ENCODE data around the gene CATSPERE. TPM values are rescaled to one million over a fixed set of nuclear protein-coding genes. Genes with fewer than 3 reads are reported as not detected.
"Not testable (repeated sequence)": the region's sequence is repeated elsewhere in the genome, so short reads cannot be mapped to it uniquely, and the experiment has no call there.

CATSPERE gene
- total and polyA plus RNA-seq, 5 donors: 0.18 to 0.82 (median 0.47) TPM

DNA sequence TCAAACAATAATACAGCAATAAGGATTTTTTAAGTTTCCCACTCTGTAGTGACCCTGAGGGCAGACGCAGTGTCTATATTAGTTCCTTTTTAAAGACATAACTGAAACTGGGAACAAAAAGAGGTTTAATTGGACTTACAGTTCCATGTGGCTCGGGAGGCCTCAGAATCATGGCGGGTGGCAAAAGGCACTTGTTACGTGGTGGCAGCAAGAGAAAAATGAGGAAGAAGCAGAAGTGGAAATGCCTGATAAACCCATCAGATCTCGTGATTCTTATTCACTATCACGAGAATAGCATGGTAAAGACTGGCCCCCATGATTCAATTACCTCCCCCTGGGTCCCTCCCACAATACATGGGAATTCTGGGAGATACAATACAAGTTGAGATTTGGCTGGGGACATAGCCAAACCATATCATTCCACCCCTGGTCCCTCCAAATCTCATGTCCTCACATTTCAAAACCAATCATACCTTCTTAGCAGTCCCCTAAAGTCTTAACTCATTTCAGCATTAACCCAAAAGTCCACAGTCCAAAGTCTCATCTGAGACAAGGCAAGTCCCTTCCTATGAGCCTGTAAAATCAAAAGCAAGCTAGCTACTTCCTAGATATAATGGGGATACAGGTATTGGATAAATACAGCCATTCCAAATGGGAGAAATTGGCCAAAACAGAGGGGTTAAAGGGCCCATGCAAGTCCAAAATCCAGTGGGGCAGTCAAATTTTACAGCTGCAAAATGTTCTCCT, 205.8 kb downstream of the CATSPERE start:
- DNase-seq; intact Hi-C loops (cut with DNase I); H3K27me3 ChIP-seq (ENCODE audit: control insufficient read depth, insufficient read depth); ATAC-seq; H3K27ac ChIP-seq (ENCODE audit: low read length); H3K9me3 ChIP-seq (ENCODE audit: control insufficient read depth, low read length); H3K4me3 ChIP-seq (ENCODE audit: low read length): not testable (repeated sequence)
- H3K4me1 ChIP-seq (ENCODE audit: control insufficient read depth, insufficient read depth, low read length): peaks cover 10% of the 10 kb centered on the region
- WGBS: 81% methylated on average over 6 of the region's 6 CpGs

GRCh38 chr1:244667797-244668196, 206.7 kb downstream of the CATSPERE start:
- Histone ChIP-seq H3K27ac (ENCODE audit: low read length) (no peak overlapping the region), H3K27me3 (ENCODE audit: control insufficient read depth, insufficient read depth) (no peaks in the 10 kb centered on the region), H3K4me1 (ENCODE audit: control insufficient read depth, insufficient read depth, low read length) (peaks cover 12% of the 10 kb centered on the region), H3K9me3 (ENCODE audit: control insufficient read depth, low read length) (no peaks in the 10 kb centered on the region), H3K4me3 (ENCODE audit: low read length) (no peak overlapping the region)
- ATAC-seq: no peak
- no peak for DNase-seq
- intact Hi-C loops (cut with DNase I): no loop called here
- 85% methylated on average over 2 of the region's 2 CpGs for WGBS

GRCh38 chr1:244672946-244673682, 212.0 kb downstream of the CATSPERE start:
- WGBS: 22% methylated on average over 4 of the region's 4 CpGs
- H3K9me3 ChIP-seq (ENCODE audit: control insufficient read depth, low read length): no peaks in the 10 kb centered on the region
- DNase-seq (peak in 2 of 3 donors; percentile 56 to 59), ATAC-seq (peak; percentile 83 to 90)
- no peaks in the 10 kb centered on the region for H3K27me3 ChIP-seq (ENCODE audit: control insufficient read depth, insufficient read depth)
- H3K27ac ChIP-seq (ENCODE audit: low read length): no peak overlapping the region
- intact Hi-C loops (cut with DNase I): no loop called here
- H3K4me1 ChIP-seq (ENCODE audit: control insufficient read depth, insufficient read depth, low read length): peaks cover 4% of the 10 kb centered on the region
- H3K4me3 ChIP-seq (ENCODE audit: low read length): no peak overlapping the region

- no peaks in the 10 kb centered on the region for H3K27me3 ChIP-seq (ENCODE audit: control insufficient read depth, insufficient read depth)
- H3K4me1 ChIP-seq (ENCODE audit: control insufficient read depth, insufficient read depth, low read length): peaks cover 5% of the 10 kb centered on the region
- no peak for DNase-seq
- H3K4me3 ChIP-seq (ENCODE audit: low read length): no peak overlapping the region
- ATAC-seq: no peak
- no peak overlapping the region for H3K27ac ChIP-seq (ENCODE audit: low read length)
- 61% methylated on average over 4 of the region's 4 CpGs for WGBS
- intact Hi-C loops (cut with DNase I): no loop called here
- no peaks in the 10 kb centered on the region for H3K9me3 ChIP-seq (ENCODE audit: control insufficient read depth, low read length)
Measured at GRCh38 chr1:244674446-244674845, 213.4 kb downstream of the CATSPERE start.

GRCh38 chr1:244675167-244675566, 214.1 kb downstream of the CATSPERE start:
- H3K27ac ChIP-seq (ENCODE audit: low read length): no peak overlapping the region
- H3K4me1 ChIP-seq (ENCODE audit: control insufficient read depth, insufficient read depth, low read length): peaks cover 5% of the 10 kb centered on the region
- WGBS: over 99% methylated on average over 2 of the region's 2 CpGs

DNA sequence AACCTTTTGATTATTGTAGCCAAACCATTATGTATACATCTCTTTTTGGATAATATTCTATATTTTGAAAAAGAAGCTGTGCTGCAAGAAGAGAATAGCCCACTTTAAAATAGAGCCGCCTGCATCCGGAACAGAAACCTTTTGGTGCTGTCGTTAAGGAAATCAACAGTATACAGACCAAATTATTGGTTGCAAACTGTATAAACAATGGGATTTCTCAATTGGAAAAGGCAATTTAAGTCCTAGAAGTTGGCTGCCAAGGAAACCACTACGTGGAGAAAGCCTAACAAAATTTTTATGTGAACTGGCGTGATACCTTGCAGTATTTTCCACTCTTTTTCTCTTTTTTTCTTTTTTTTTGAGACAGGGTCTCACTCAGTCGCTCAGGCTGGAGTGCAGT, 217.6 kb downstream of the CATSPERE start:
- Histone ChIP-seq H3K9me3 (ENCODE audit: control insufficient read depth, low read length) (no peaks in the 10 kb centered on the region), H3K4me1 (ENCODE audit: control insufficient read depth, insufficient read depth, low read length) (peaks cover 5% of the 10 kb centered on the region), H3K27ac (ENCODE audit: low read length) (no peak overlapping the region), H3K27me3 (ENCODE audit: control insufficient read depth, insufficient read depth) (no peaks in the 10 kb centered on the region), H3K4me3 (ENCODE audit: low read length) (no peak overlapping the region)
- intact Hi-C loops (cut with DNase I): no loop called here
- ATAC-seq: no peak
- DNase-seq: no peak
- WGBS: 62% methylated on average over 6 of the region's 6 CpGs

More at GRCh38 chr1:244675167-244675566, 214.1 kb downstream of the CATSPERE start:
- Histone ChIP-seq H3K4me3 (ENCODE audit: low read length) (no peak overlapping the region), H3K9me3 (ENCODE audit: control insufficient read depth, low read length) (no peaks in the 10 kb centered on the region), H3K27me3 (ENCODE audit: control insufficient read depth, insufficient read depth) (no peaks in the 10 kb centered on the region)
- no peak for ATAC-seq
- intact Hi-C loops (cut with DNase I): no loop called here
- no peak for DNase-seq

DNA sequence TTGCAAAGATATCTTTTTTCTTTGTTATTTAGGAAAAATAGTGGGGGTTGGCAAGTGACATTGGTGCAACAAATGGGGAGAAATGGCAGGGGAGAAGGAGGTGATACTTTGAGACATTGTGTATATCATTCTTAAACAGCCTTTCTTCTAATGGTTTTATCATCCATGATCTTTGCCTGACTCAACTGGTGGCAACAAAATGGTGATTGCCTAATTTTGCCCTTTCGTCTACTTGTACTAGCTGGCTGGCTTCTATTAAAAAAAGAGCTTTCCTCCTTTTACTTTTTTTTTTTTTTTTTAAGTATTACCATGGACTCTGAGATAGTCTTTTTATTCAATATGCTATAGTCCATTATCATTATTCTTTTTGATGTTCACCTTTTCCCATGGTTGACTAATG, 219.6 kb downstream of the CATSPERE start:
- Histone ChIP-seq H3K27ac (ENCODE audit: low read length) (no peak overlapping the region), H3K27me3 (ENCODE audit: control insufficient read depth, insufficient read depth) (no peaks in the 10 kb centered on the region), H3K4me3 (ENCODE audit: low read length) (no peak overlapping the region), H3K4me1 (ENCODE audit: control insufficient read depth, insufficient read depth, low read length) (peaks cover 5% of the 10 kb centered on the region), H3K9me3 (ENCODE audit: control insufficient read depth, low read length) (no peaks in the 10 kb centered on the region)
- intact Hi-C loops (cut with DNase I): no loop called here
- 96% methylated on average over 1 of the region's 1 CpG for WGBS
- DNase-seq (no peak), ATAC-seq (no peak)

DNA sequence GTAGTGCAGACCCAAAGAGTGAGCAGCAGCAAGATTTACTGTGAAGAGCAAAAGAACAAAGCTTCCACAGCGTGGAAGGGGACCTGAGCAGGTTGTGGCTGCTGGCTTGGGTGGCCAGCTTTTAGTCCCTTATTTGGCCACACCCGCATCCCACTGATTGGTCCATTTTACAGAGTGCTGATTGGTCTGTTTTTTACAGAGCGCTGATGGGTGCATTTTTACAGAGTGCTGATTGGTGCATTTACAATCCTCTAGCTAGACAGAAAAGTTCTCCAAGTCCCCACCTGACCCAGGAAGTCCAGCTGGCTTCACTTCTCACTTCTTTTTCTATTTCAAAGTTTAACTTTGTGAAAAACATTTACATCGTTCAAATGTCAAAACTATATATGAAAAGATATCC, 221.0 kb downstream of the CATSPERE start:
- H3K9me3 ChIP-seq (ENCODE audit: control insufficient read depth, low read length); H3K27ac ChIP-seq (ENCODE audit: low read length); intact Hi-C loops (cut with DNase I); DNase-seq; H3K4me3 ChIP-seq (ENCODE audit: low read length); H3K4me1 ChIP-seq (ENCODE audit: control insufficient read depth, insufficient read depth, low read length); H3K27me3 ChIP-seq (ENCODE audit: control insufficient read depth, insufficient read depth); ATAC-seq: not testable (repeated sequence)
- 96% methylated on average over 4 of the region's 4 CpGs for WGBS

Other genes starting within 250 kb of the CATSPERE start
- gene ADSS2, start 9.4 kb upstream of the CATSPERE start, total RNA-seq: 10 to 100 TPM in 2 of 4 donors, 1 to 10 TPM in 2; 7.8 to 14.1 (median 10.0) TPM
- 5.8 TPM for gene ADSS2, start 9.4 kb upstream of the CATSPERE start, polyA plus RNA-seq
- 10 to 100 TPM; 23.7 to 27.0 (median 24.6) TPM for gene DESI2, start 191.9 kb downstream of the CATSPERE start, total RNA-seq
- 12.1 TPM for gene DESI2, start 191.9 kb downstream of the CATSPERE start, polyA plus RNA-seq